GDM1 (cell line): ENCODE measurements around the gene POLDIP2.
"Not testable (repeated sequence)": the region's sequence is repeated elsewhere in the genome, so short reads cannot be mapped to it uniquely, and the experiment has no call there.

ENCODE experiments used
- DNase-seq: peaks from one replicate; lab custom pipeline; 2025; lab: John Stamatoyannopoulos, UW

The POLDIP2 gene

GRCh38 chr17:28365487-28365886 is 8.2 kb upstream of the POLDIP2 start:
- no peak for DNase-seq

GRCh38 chr17:28364665-28365363 is 7.5 kb upstream of the POLDIP2 start, which contains the start of gene SEBOX:
SEBOX (minus strand) TSS chr17:28365199; CDS start chr17:28365151, 48 bp downstream.
- DNase-seq, result no peak

GRCh38 chr17:28363776-28364650 is 6.7 kb upstream of the POLDIP2 start:
- DNase-seq, result no peak

- no peak for DNase-seq
Measured at GRCh38 chr17:28363186-28363585, 5.9 kb upstream of the POLDIP2 start.

- DNase-seq, result no peak
Measured at GRCh38 chr17:28357901-28358197, 522 bp upstream of the POLDIP2 start.

- DNase-seq, result no peak
Measured at GRCh38 chr17:28350271-28350670, 7.1 kb downstream of the POLDIP2 start.

- DNase-seq, result no peak
Measured at GRCh38 chr17:28348979-28349378, 8.3 kb downstream of the POLDIP2 start.

GRCh38 chr17:28347261-28347891 is 10.0 kb downstream of the POLDIP2 start:
- DNase-seq, result no peak

- no peak for DNase-seq
Measured at GRCh38 chr17:28346746-28347246, 10.5 kb downstream of the POLDIP2 start.

- no peak for DNase-seq
Measured at GRCh38 chr17:28346199-28346580, 11.1 kb downstream of the POLDIP2 start.

- no peak for DNase-seq
Measured at GRCh38 chr17:28345419-28346198, 11.7 kb downstream of the POLDIP2 start.

GRCh38 chr17:28344435-28344901 is 12.9 kb downstream of the POLDIP2 start:
- no peak for DNase-seq

- no peak for DNase-seq
Measured at GRCh38 chr17:28344011-28344410, 13.3 kb downstream of the POLDIP2 start.

GRCh38 chr17:28343491-28343932 is 13.8 kb downstream of the POLDIP2 start:
- no peak for DNase-seq

- no peak for DNase-seq
Measured at GRCh38 chr17:28342313-28342712, 15.0 kb downstream of the POLDIP2 start.

GRCh38 chr17:28341516-28341915 is 15.8 kb downstream of the POLDIP2 start:
- no peak for DNase-seq

GRCh38 chr17:28340374-28340773 is 17.0 kb downstream of the POLDIP2 start:
- DNase-seq, result no peak

GRCh38 chr17:28339431-28339830 is 17.9 kb downstream of the POLDIP2 start:
- no peak for DNase-seq

- DNase-seq, result not testable (repeated sequence)
Measured at GRCh38 chr17:28338769-28339212, 18.5 kb downstream of the POLDIP2 start.

GRCh38 chr17:28338056-28338768 is 19.1 kb downstream of the POLDIP2 start:
- DNase-seq, result no peak
